OCI-M1 (cell line): Measurements from ENCODE around the gene NUDT22.

ENCODE experiments used
- DNase-seq: peaks from one replicate; lab custom pipeline; 2025; lab: John Stamatoyannopoulos, UW

The NUDT22 gene

GRCh38 chr11:64227405-64227956 is 1.4 kb downstream of the NUDT22 start:
- no peak for DNase-seq

GRCh38 chr11:64229090-64229743 is 3.1 kb downstream of the NUDT22 start:
- no peak for DNase-seq

GRCh38 chr11:64229744-64230170 is 3.7 kb downstream of the NUDT22 start:
- DNase-seq: no peak

GRCh38 chr11:64230171-64230984 is 4.3 kb downstream of the NUDT22 start, which contains the start of gene DNAJC4:
Gene DNAJC4, plus strand, starts transcription at chr11:64230548. Its CDS starts 307 bp downstream, at chr11:64230855.
- DNase-seq: peak; percentile 97

GRCh38 chr11:64230985-64231365 is 4.9 kb downstream of the NUDT22 start:
- DNase-seq: peak; percentile 70

- no peak for DNase-seq
Measured at GRCh38 chr11:64231546-64231945, 5.5 kb downstream of the NUDT22 start.

GRCh38 chr11:64232182-64232966 is 6.3 kb downstream of the NUDT22 start:
- no peak for DNase-seq

GRCh38 chr11:64232967-64233315 is 6.9 kb downstream of the NUDT22 start:
- no peak for DNase-seq

GRCh38 chr11:64233913-64234586 is 8.0 kb downstream of the NUDT22 start, which contains the start of gene VEGFB:
Gene VEGFB, plus strand, starts transcription at chr11:64234584. Its CDS starts 250 bp downstream, at chr11:64234834.
- DNase-seq: peak; percentile 56

- DNase-seq: peak; percentile 53
Measured at GRCh38 chr11:64234647-64235379, 8.7 kb downstream of the NUDT22 start.

- no peak for DNase-seq
Measured at GRCh38 chr11:64235437-64236161, 9.5 kb downstream of the NUDT22 start.

GRCh38 chr11:64237484-64237951 is 11.4 kb downstream of the NUDT22 start:
- DNase-seq: no peak

GRCh38 chr11:64238076-64238475 is 12.0 kb downstream of the NUDT22 start:
- DNase-seq: no peak

- DNase-seq: no peak
Measured at GRCh38 chr11:64238999-64239398, 12.9 kb downstream of the NUDT22 start.

- DNase-seq: peak; percentile 81
Measured at GRCh38 chr11:64239662-64240434, 13.8 kb downstream of the NUDT22 start.

GRCh38 chr11:64240435-64241240 is 14.6 kb downstream of the NUDT22 start, which contains the start of gene FKBP2:
Gene FKBP2, plus strand, starts transcription at chr11:64241095. Its CDS starts 1,293 bp downstream, at chr11:64242388.
- DNase-seq: peak; percentile 98

GRCh38 chr11:64241241-64241490 is 15.1 kb downstream of the NUDT22 start:
- DNase-seq: peak; percentile 99
